Adrenal gland (tissue), 5 donors: ENCODE results near the gene CAMK2D.

Experiments
- CTCF ChIP-seq, 6 experiments: fragments of 450-650 bp in 4 of 6; fragments of 200-600 bp in 2 of 6; sonication (generic) in 1 of 6; IDR thresholded peaks; 1 replicate in 5 of 6; 2 replicates in 1 of 6; pipeline versions ENCODE4 v1.5.1 to v1.8.0; 2016 to 2021; ENCODE audit warnings: antibody characterized with exemption in 6 of 6, mild to moderate bottlenecking in 2 of 6, moderate library complexity in 1 of 6
- POLR2A ChIP-seq, 2 donors: fragments of 450-650 bp; IDR thresholded peaks; one replicate each; pipeline ENCODE4 v1.6.1; 2017; ENCODE audit warnings: antibody characterized with exemption in 2 of 2, mild to moderate bottlenecking in 2 of 2, moderate library complexity in 1 of 2
- donor health status: DM: no; HTN: no; CAD: no.

DNA sequence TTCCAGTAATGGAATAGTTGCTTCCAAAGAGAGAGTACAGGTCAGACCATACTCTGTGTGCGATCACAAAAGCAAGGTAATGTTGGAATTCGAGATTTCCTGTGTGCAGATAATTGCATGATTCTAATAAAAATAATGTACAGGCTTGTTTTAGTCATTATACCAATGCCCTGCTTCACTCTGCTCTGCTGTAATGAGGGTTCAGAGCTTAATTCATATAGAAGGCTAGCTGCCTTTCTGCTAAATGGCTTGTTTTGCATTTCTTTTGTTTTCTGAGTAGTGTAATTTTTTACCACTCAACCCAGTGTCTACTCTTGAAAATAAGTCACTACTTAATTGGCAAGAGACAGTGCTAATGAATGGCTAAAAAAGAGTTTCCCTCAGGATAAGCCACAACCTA lies 236.0 kb downstream of the CAMK2D start:
- no peak for TF ChIP-seq POLR2A (IDR thresholded peaks at IDR 0.05)
- TF ChIP-seq CTCF (IDR thresholded peaks at IDR 0.05) = no peak
